Measurements from ENCODE around the gene WHRN. TPM values are rescaled to one million over a fixed set of nuclear protein-coding genes. Genes with fewer than 3 reads are reported as not detected.

The WHRN gene
- total RNA-seq, 5 donors from 2014 or later (not counting 1 experiment from before 2014, with no cell fraction given), result 11.4 to 46.0 (median 13.0) TPM

DNA sequence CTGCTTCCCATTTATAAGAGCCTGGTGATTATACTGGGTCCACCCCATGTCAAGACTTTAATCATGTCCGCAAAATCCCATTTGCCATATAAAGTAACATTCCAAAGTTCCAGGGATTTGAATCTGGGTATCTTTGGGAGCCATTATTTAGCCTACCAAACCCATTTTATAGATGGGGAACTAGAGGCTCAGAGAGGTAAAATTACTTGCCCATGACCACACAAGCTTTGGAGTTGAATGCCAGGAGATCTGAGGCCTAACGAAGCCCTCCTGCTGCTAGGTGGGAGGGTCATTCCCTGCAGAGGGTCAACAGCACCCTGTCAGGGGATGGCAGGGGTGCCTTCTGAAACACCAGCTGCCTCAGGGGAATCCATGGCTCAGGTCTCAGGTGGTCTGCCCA, 104.5 kb downstream of the WHRN start:
- H3K27me3 Mint-ChIP-seq, result no peaks in the 10 kb centered on the region
- ChIA-PET POLR2A (no interaction called here), CTCF (no interaction called here)
- no peaks in the 10 kb centered on the region for H3K9me3 Mint-ChIP-seq
- Histone ChIP-seq H3K9me3 (no peaks in the 10 kb centered on the region), H3K27me3 (replicated peaks in 1 of 2; ENCODE audit: control insufficient read depth in 2 of 2, extremely low read depth in 1 of 2, insufficient read depth in 2 of 2, low read length in 1 of 2) (no peaks in the 10 kb centered on the region), H3K4me3 (ENCODE audit: control insufficient read depth in 1 of 2, extremely low read depth in 1 of 2, low read length in 1 of 2) (no peak overlapping the region), H3K36me3 (ENCODE audit: control insufficient read depth in 2 of 2, extremely low read depth in 1 of 2, insufficient read depth in 1 of 2, low read length in 1 of 2) (peaks cover 0 to 3% of the 10 kb centered on the region in 2 donors), H3K4me1 (ENCODE audit: control insufficient read depth in 1 of 2, extremely low read depth in 1 of 2, insufficient read depth in 2 of 2, low read length in 2 of 2) (peaks cover 13 to 30% of the 10 kb centered on the region in 2 experiments), H3K27ac (ENCODE audit: low read length) (no peak overlapping the region)
- no peaks in the 10 kb centered on the region for H3K36me3 Mint-ChIP-seq
- WGBS (ENCODE audit: insufficient coverage), result no CpG with 5 or more reads among the region's 2 CpGs
- H3K27ac Mint-ChIP-seq, result peak overlapping the region; percentile 6 to 62
- ATAC-seq (replicated peaks in 1 of 4) (no peak), DNase-seq (no peak)
- peaks cover 24 to 30% (median 27%) of the 10 kb centered on the region in 3 donors for H3K4me1 Mint-ChIP-seq
- H3K4me3 Mint-ChIP-seq, result no peak overlapping the region

GRCh38 chr9:114400219-114400618, 105.1 kb downstream of the WHRN start:
- Mint-ChIP-seq H3K9me3 (no peaks in the 10 kb centered on the region), H3K4me3 (no peak overlapping the region), H3K4me1 (peaks cover 24 to 30% (median 27%) of the 10 kb centered on the region in 3 donors), H3K36me3 (peaks cover 2% of the 10 kb centered on the region), H3K27ac (peak overlapping the region in 1 of 2 donors; percentile 62), H3K27me3 (no peaks in the 10 kb centered on the region)
- Histone ChIP-seq H3K27me3 (replicated peaks in 1 of 2; ENCODE audit: control insufficient read depth in 2 of 2, extremely low read depth in 1 of 2, insufficient read depth in 2 of 2, low read length in 1 of 2) (no peaks in the 10 kb centered on the region), H3K4me1 (ENCODE audit: control insufficient read depth in 1 of 2, extremely low read depth in 1 of 2, insufficient read depth in 2 of 2, low read length in 2 of 2) (peaks cover 17 to 30% of the 10 kb centered on the region in 2 experiments), H3K9me3 (no peaks in the 10 kb centered on the region), H3K36me3 (ENCODE audit: control insufficient read depth in 2 of 2, extremely low read depth in 1 of 2, insufficient read depth in 1 of 2, low read length in 1 of 2) (peaks cover 0 to 3% of the 10 kb centered on the region in 2 donors), H3K4me3 (ENCODE audit: control insufficient read depth in 1 of 2, extremely low read depth in 1 of 2, low read length in 1 of 2) (no peak overlapping the region), H3K27ac (ENCODE audit: low read length) (no peak overlapping the region)
- WGBS (ENCODE audit: insufficient coverage), result no CpG with 5 or more reads among the region's 1 CpG
- POLR2A ChIA-PET, result interaction anchor here in 1 of 2 donors (0.6 kb wide), 2 partner anchors 62 to 211 kb away, joined by 3 to 8 read pairs; no protein-coding TSS in a partner anchor
- DNase-seq, result no peak
- CTCF ChIA-PET, result interaction anchor here in 1 of 2 donors (0.6 to 1.1 kb wide), 2 partner anchors 11 to 49 kb away, joined by 3 to 4 read pairs; no protein-coding TSS in a partner anchor
- ATAC-seq (replicated peaks in 1 of 4), result no peak

- Histone ChIP-seq H3K4me3 (ENCODE audit: control insufficient read depth in 1 of 2, extremely low read depth in 1 of 2, low read length in 1 of 2) (no peak overlapping the region), H3K4me1 (ENCODE audit: control insufficient read depth in 1 of 2, extremely low read depth in 1 of 2, insufficient read depth in 2 of 2, low read length in 2 of 2) (peaks cover 25 to 37% of the 10 kb centered on the region in 2 experiments), H3K27me3 (replicated peaks in 1 of 2; ENCODE audit: control insufficient read depth in 2 of 2, extremely low read depth in 1 of 2, insufficient read depth in 2 of 2, low read length in 1 of 2) (no peaks in the 10 kb centered on the region), H3K9me3 (no peaks in the 10 kb centered on the region), H3K36me3 (ENCODE audit: control insufficient read depth in 2 of 2, extremely low read depth in 1 of 2, insufficient read depth in 1 of 2, low read length in 1 of 2) (peaks cover 0 to 3% of the 10 kb centered on the region in 2 donors), H3K27ac (ENCODE audit: low read length) (no peak overlapping the region)
- H3K36me3 Mint-ChIP-seq, result peaks cover 3% of the 10 kb centered on the region
- 92% methylated on average over 2 of the region's 4 CpGs for WGBS (ENCODE audit: insufficient coverage)
- CTCF ChIA-PET, result interaction anchor here (0.6 to 1.1 kb wide), 3 partner anchors 10 to 1648 kb away, joined by 4 read pairs; no protein-coding TSS in a partner anchor
- H3K9me3 Mint-ChIP-seq, result no peaks in the 10 kb centered on the region
- no peaks in the 10 kb centered on the region for H3K27me3 Mint-ChIP-seq
- H3K4me1 Mint-ChIP-seq, result peaks cover 32 to 38% (median 35%) of the 10 kb centered on the region in 3 donors
- DNase-seq, result no peak
- POLR2A ChIA-PET, result interaction anchor here in 1 of 2 donors (0.7 kb wide), 1 partner anchor 188 kb away, joined by 4 read pairs; the partner anchor contains the start of gene ATP6V1G1
- H3K4me3 Mint-ChIP-seq, result peak overlapping the region in 1 of 3 donors; percentile 9
- no peak for ATAC-seq (replicated peaks in 1 of 4)
- H3K27ac Mint-ChIP-seq, result no peak overlapping the region
Observed at GRCh38 chr9:114399381-114399780, 105.9 kb downstream of the WHRN start.

DNA sequence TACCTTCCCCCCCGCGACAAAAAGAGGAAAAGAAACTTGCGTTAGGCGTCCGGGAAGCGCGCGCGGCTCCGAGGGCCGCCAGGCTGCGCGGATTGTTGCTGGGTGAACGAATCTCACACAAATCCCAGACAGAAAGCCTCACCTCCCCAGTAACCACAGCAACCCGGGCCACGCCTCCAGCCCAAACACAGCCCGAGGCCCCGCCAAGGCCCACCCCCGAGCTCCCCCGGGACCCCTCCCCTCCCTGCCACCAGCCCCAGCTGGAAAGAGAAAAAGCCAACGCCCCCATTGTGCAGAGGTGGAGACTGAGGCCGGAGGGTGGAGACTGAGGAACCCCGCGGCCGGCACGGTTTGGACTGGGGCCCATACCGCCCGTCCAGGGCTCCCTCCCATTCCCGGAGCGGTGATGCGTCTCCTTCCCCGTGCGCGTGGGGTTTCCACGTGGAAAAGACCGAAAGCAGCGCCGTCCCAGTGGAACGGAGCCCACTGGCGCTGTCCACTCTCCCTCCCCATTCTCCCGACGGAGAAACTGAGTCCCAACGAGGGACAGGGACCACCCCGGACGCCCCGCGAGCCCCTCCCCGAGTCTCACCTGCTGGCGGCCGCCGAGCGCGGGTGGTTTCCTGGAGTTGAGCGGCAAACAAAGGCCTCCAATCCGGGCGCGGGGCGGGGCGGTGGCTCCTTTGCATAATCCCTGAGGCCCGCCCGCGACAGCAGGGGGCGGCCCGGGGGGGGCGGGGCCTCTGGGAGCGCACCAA, 107.2 kb downstream of the WHRN start:
- H3K9me3 ChIP-seq, result no peaks in the 10 kb centered on the region
- H3K9me3 Mint-ChIP-seq, result no peaks in the 10 kb centered on the region
- H3K4me1 Mint-ChIP-seq, result peaks cover 44 to 49% (median 47%) of the 10 kb centered on the region in 3 donors
- peak overlapping the region; percentile 92 to 100 (median 95) for H3K4me3 Mint-ChIP-seq
- peak overlapping the region; percentile 92 to 97 for H3K27ac Mint-ChIP-seq
- peaks cover 25 to 49% of the 10 kb centered on the region in 2 experiments for H3K4me1 ChIP-seq (ENCODE audit: control insufficient read depth in 1 of 2, extremely low read depth in 1 of 2, insufficient read depth in 2 of 2, low read length in 2 of 2)
- peaks cover 6% of the 10 kb centered on the region for H3K36me3 Mint-ChIP-seq
- peak overlapping the region; percentile 85 to 87 for H3K4me3 ChIP-seq (ENCODE audit: control insufficient read depth in 1 of 2, extremely low read depth in 1 of 2, low read length in 1 of 2)
- H3K27me3 Mint-ChIP-seq, result no peaks in the 10 kb centered on the region
- H3K27me3 ChIP-seq (replicated peaks in 1 of 2; ENCODE audit: control insufficient read depth in 2 of 2, extremely low read depth in 1 of 2, insufficient read depth in 2 of 2, low read length in 1 of 2), result no peaks in the 10 kb centered on the region
- WGBS (ENCODE audit: insufficient coverage), result under 1% methylated on average over 49 of the region's 66 CpGs
- H3K36me3 ChIP-seq (ENCODE audit: control insufficient read depth in 2 of 2, extremely low read depth in 1 of 2, insufficient read depth in 1 of 2, low read length in 1 of 2), result peaks cover 0 to 3% of the 10 kb centered on the region in 2 donors
- POLR2A ChIA-PET, result interaction anchor here (0.6 to 3.5 kb wide), 8 partner anchors 11 to 531 kb away, joined by 3 to 42 read pairs (median 5); partner anchors contain the start of gene AKNA (in 2 of the 2)
- DNase-seq (peak; percentile 86 to 98 (median 95)), ATAC-seq (replicated peaks in 1 of 4) (peak; percentile 87 to 93 (median 91))
- H3K27ac ChIP-seq (ENCODE audit: low read length), result peak overlapping the region; percentile 90
- CTCF ChIA-PET, result interaction anchor here in 1 of 2 donors (0.7 to 1.7 kb wide), 5 partner anchors 10 to 256 kb away, joined by 3 to 8 read pairs (median 3); partner anchors contain the start of gene AKNA

DNA sequence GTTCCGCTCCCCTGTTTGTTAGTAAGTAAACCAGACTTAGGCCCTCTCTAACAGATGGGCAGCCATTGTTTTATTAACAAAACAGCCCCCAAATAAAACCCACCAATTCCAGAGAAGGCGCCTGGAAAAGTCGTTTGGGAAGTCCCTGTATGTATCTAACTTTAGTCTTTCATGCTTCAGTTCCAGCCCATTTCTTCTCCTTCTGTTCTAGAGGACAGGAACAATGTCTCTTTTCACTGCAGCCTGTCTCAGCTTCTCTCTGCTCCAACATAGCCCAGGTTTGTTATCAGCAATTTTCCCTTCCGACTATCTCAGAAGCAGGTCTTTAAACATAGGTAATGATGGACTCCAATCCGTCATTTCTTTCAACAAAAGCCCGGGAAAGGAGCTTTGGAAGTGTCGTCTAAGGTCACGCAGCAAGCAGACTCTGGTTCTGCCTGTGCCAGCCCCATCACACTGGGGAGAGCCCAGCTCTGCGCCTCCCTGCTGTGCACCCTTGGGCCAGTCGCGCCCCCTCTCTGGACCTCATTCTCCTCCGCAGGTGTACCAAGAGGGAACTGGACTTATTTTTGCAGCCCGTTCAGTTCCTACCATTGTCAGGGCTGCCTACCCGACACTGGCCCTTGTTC, 107.9 kb downstream of the WHRN start:
- WGBS (ENCODE audit: insufficient coverage), result 29% methylated on average over 14 of the region's 14 CpGs
- Histone ChIP-seq H3K9me3 (no peaks in the 10 kb centered on the region), H3K4me3 (ENCODE audit: control insufficient read depth in 1 of 2, extremely low read depth in 1 of 2, low read length in 1 of 2) (peak overlapping the region; percentile 77 to 85), H3K4me1 (ENCODE audit: control insufficient read depth in 1 of 2, extremely low read depth in 1 of 2, insufficient read depth in 2 of 2, low read length in 2 of 2) (peaks cover 32 to 56% of the 10 kb centered on the region in 2 experiments), H3K36me3 (ENCODE audit: control insufficient read depth in 2 of 2, extremely low read depth in 1 of 2, insufficient read depth in 1 of 2, low read length in 1 of 2) (peaks cover 0 to 4% of the 10 kb centered on the region in 2 donors), H3K27ac (ENCODE audit: low read length) (peak overlapping the region; percentile 90), H3K27me3 (replicated peaks in 1 of 2; ENCODE audit: control insufficient read depth in 2 of 2, extremely low read depth in 1 of 2, insufficient read depth in 2 of 2, low read length in 1 of 2) (no peaks in the 10 kb centered on the region)
- Mint-ChIP-seq H3K36me3 (peaks cover 10% of the 10 kb centered on the region), H3K4me3 (peak overlapping the region; percentile 92 to 100 (median 95)), H3K27ac (peak overlapping the region; percentile 92 to 97), H3K4me1 (peaks cover 51 to 56% (median 54%) of the 10 kb centered on the region in 3 donors), H3K9me3 (no peaks in the 10 kb centered on the region), H3K27me3 (no peaks in the 10 kb centered on the region)
- ATAC-seq (replicated peaks in 1 of 4), result peak; percentile 0 to 6 (median 4)
- no peak for DNase-seq
- ChIA-PET POLR2A (interaction anchor here (0.6 to 3.5 kb wide), 6 partner anchors 11 to 532 kb away, joined by 3 to 42 read pairs (median 5); partner anchors contain the start of gene AKNA (in 2 of the 2)), CTCF (interaction anchor here in 1 of 2 donors (0.7 to 1.7 kb wide), 5 partner anchors 9 to 256 kb away, joined by 3 to 8 read pairs (median 3); partner anchors contain the start of gene AKNA)

Measured in T-cell (primary cell).